HL-60 (cell line): ENCODE data around the gene PHC2.

Source experiments
- CTCF ChIP-seq: IDR thresholded peaks from one replicate; pipeline ENCODE4 v1.5.1; 2011; ENCODE audit warnings: low read length, control low read depth, inconsistent platforms; ENCODE audit not compliant: insufficient read depth
- POLR2AphosphoS5 ChIP-seq: IDR thresholded peaks from 2 replicates; pipeline ENCODE4 v1.6.1; 2012; ENCODE audit warnings: low read depth

- no peak for TF ChIP-seq CTCF
- TF ChIP-seq POLR2AphosphoS5, result no peak
Measured at GRCh38 chr1:33430692-33431593, at the start of gene PHC2.
